Vagina (tissue), 2 donors: ENCODE results near the gene PKD1L1.

Experiments used
- CTCF ChIP-seq, 3 experiments: fragments of 450-650 bp in 2 of 3; fragments of 200-600 bp in 1 of 3; sonication (generic) in 1 of 3; IDR thresholded peaks; one replicate each; pipeline ENCODE4 v1.5.1; 2017 to 2019; ENCODE audit warnings: antibody characterized with exemption in 3 of 3, mild to moderate bottlenecking in 2 of 3, moderate library complexity in 2 of 3
- POLR2AphosphoS5 ChIP-seq, 2 donors: sonication (generic); formaldehyde crosslinking; IDR thresholded peaks; one replicate each; pipeline ENCODE4 v1.9.0; 2017; ENCODE audit warnings: antibody characterized with exemption in 2 of 2, mild to moderate bottlenecking in 2 of 2, low read depth in 1 of 2; ENCODE audit not compliant: insufficient read depth in 1 of 2

DNA sequence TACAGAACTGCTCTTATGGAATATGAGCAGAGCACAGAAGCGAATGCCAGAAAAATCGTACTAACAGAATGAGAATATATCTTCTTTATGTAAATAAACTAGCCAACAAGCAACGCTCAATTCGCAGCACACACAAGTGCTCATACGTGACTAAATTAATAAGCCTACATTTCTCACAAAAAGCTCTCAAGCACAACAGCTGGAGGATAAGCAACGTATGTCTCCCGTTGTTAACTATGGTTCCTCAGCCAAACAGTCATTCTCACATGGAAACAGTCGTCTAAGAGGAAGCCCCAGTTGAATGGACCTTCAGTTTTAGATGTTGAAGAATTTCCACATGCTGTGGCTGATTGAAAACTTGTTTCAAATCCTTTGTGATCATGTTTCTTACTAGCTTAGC, 110.4 kb downstream of the PKD1L1 start:
- TF ChIP-seq CTCF (IDR thresholded peaks at IDR 0.05) (no peak), POLR2AphosphoS5 (IDR thresholded peaks at IDR 0.05; ENCODE audit: insufficient read depth in 1 of 2, low read depth in 1 of 2) (no peak)
